Ovary (tissue), 3 donors: Measurements from ENCODE around the gene PACSIN2.

Experiments used
- EP300 ChIP-seq: sonication (generic); formaldehyde crosslinking; IDR thresholded peaks from one replicate; pipeline ENCODE4 v1.6.1; 2017; ENCODE audit warnings: antibody characterized with exemption
- POLR2A ChIP-seq: fragments of 450-650 bp; IDR thresholded peaks from one replicate; pipeline ENCODE4 v1.6.1; 2017; ENCODE audit warnings: antibody characterized with exemption, mild to moderate bottlenecking, moderate library complexity
- TF ChIP-seq, protein P1 (sequence below), 3 donors: fragments of 450-650 bp in 2 of 3; fragments of 200-600 bp in 1 of 3; IDR thresholded peaks; one replicate each; pipeline versions ENCODE4 v1.5.1 to v1.8.0; 2016 to 2022; ENCODE audit warnings: antibody characterized with exemption in 3 of 3, mild to moderate bottlenecking in 1 of 3
- donor health status: DM: no; HTN: no; CAD: no.

DNA sequence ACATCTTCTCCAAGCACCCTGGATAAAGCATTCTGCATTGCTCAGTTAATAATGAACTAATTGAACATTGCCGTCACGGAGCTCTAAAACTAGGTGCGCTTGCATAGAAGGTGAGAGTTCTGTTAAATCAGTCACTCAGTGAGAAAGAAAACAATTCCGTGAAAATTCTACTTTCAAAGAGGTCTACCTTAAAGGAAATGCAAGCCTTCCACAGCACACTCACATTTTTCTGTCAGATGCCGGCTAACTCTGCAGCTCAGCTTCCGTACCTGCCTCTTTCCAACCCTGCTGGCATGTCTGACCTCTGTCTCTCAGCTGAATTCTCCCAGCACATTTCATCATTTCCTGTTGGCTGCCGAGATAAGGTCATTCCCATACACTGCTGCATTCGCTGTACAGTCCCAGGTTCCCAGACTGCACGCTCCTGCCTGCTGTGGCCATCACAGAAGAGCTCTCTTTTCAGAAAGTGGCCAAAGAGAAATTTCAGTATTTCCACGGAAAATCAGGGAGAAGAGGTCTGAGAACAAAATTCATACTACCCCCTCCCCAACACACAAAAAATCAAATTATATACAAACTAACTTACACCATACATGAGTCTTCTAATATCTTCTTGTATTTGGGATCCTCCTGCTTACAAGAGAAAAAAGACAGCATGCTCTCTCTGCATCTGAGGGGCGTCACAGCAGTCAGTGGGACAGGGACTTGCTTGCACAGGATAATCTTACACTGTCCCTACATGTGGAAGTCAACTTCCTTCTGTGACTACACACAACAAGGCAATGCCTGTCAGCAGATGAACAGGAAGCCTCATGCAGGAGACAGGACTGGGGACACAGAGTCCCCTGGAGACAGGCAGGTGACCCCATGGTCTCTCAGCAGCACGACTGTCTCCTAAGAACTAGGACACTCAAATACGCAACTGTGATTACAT, 55.1 kb downstream of the PACSIN2 start:
- TF ChIP-seq, protein P1, sequence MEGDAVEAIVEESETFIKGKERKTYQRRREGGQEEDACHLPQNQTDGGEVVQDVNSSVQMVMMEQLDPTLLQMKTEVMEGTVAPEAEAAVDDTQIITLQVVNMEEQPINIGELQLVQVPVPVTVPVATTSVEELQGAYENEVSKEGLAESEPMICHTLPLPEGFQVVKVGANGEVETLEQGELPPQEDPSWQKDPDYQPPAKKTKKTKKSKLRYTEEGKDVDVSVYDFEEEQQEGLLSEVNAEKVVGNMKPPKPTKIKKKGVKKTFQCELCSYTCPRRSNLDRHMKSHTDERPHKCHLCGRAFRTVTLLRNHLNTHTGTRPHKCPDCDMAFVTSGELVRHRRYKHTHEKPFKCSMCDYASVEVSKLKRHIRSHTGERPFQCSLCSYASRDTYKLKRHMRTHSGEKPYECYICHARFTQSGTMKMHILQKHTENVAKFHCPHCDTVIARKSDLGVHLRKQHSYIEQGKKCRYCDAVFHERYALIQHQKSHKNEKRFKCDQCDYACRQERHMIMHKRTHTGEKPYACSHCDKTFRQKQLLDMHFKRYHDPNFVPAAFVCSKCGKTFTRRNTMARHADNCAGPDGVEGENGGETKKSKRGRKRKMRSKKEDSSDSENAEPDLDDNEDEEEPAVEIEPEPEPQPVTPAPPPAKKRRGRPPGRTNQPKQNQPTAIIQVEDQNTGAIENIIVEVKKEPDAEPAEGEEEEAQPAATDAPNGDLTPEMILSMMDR (IDR thresholded peaks at IDR 0.05) = no peak
- TF ChIP-seq POLR2A (no peak), EP300 (no peak)
